ENCODE measurements around the gene ENPP6. TPM values are rescaled to one million over a fixed set of nuclear protein-coding genes. Genes with fewer than 3 reads are reported as not detected.

ENPP6 gene
- not detected for total RNA-seq
- long read RNA-seq: 0 reads

- no peak for ATAC-seq (ENCODE audit: poor library complexity)
- no peak for DNase-seq
- intact Hi-C loops (cut with DNase I): no loop called here
These were observed at the start of gene ENPP6 for GRCh38 chr4:184217634-184218033. Gene ENPP6 (minus strand): TSS chr4:184217873. CDS start chr4:184217819, 54 bp downstream.

DNA sequence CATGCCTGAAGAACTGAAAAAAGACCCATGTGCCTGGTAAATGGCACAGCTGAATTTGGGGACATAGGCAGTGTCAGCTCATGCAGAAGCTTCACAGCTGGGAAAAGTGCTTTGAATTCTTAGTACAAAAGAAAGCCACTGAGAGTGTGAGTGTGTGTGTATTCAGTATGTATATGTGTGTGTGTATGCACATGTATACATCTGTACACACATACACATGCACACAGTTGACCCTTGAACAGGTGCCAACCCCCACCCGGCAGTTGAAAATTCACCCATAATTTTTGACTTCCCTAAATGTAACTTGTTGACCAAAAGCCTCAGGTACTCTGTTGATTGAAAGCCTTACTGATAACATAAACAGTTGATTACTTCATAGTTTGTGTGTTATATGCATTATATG is 49.5 kb upstream of the ENPP6 start:
- no peak for ATAC-seq (ENCODE audit: poor library complexity)
- intact Hi-C loops (cut with DNase I): loop anchor here (10.0 kb wide), 1 partner anchor 378 kb away; the partner anchor contains the start of genes CASP3 and PRIMPOL
- DNase-seq: no peak

GRCh38 chr4:184265546-184266351 is 48.1 kb upstream of the ENPP6 start:
- intact Hi-C loops (cut with DNase I): loop anchor here (2.0 to 10.0 kb wide), 2 partner anchors 273 to 379 kb away; partner anchors contain the start of genes CASP3 and PRIMPOL
- no peak for DNase-seq
- no peak for ATAC-seq (ENCODE audit: poor library complexity)

- peak; percentile 90 for ATAC-seq (ENCODE audit: poor library complexity)
- DNase-seq: peak; percentile 95
- intact Hi-C loops (cut with DNase I): loop anchor here (2.0 to 10.0 kb wide), 2 partner anchors 275 to 381 kb away; partner anchors contain the start of genes CASP3 and PRIMPOL
These were observed 46.4 kb upstream of the ENPP6 start for GRCh38 chr4:184263910-184264732.

- ATAC-seq (ENCODE audit: poor library complexity) (no peak), DNase-seq (no peak)
- intact Hi-C loops (cut with DNase I): loop anchor here (10.0 kb wide), 1 partner anchor 381 kb away; the partner anchor contains the start of genes CASP3 and PRIMPOL
These were observed 45.8 kb upstream of the ENPP6 start for GRCh38 chr4:184263461-184263860.

GRCh38 chr4:184262901-184263300 is 45.2 kb upstream of the ENPP6 start:
- intact Hi-C loops (cut with DNase I): loop anchor here (10.0 kb wide), 1 partner anchor 382 kb away; the partner anchor contains the start of genes CASP3 and PRIMPOL
- ATAC-seq (ENCODE audit: poor library complexity) (no peak), DNase-seq (no peak)

DNA sequence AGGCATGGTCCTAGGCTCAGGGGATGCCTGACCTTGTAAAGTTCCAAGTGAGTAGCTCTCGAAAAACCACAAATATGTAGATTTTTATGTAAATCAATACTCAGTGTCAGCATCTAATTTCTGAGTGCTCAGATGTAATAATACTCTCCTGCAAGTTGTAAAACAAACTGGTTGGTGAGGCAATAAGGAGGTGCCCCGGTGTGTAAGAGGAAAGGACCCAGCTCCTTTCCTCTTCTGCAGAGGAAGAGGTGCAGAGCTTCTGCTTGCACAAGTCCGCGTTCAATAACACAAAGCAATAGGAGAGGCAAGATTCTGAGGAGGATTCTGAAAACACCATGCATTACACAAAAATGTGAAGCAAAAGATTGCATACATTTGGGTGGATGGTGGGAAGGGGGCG is 43.6 kb upstream of the ENPP6 start:
- ATAC-seq (ENCODE audit: poor library complexity) (no peak), DNase-seq (no peak)
- intact Hi-C loops (cut with DNase I): loop anchor here (10.0 kb wide), 1 partner anchor 384 kb away; the partner anchor contains the start of genes CASP3 and PRIMPOL

DNA sequence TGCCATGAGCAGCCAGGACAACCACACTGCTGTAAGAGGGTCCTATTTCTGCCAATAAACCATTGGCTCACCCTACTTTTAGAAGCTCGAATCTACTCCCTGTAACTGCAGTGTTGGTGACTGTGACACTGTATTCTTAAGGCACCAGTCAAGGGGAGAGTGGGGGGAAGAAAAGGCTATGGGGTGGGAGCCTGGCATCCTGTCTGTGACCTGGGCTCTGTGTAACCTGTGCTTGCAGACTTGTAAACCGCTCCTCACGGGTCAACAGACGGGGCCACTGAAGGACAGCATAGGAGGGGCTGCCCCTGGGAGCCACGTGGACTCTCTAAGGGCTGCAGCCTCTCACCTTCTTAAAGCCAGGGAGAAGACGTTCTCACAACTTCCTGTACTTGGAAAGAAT is 42.2 kb upstream of the ENPP6 start:
- no peak for DNase-seq
- intact Hi-C loops (cut with DNase I): loop anchor here (10.0 kb wide), 1 partner anchor 385 kb away; the partner anchor contains the start of genes CASP3 and PRIMPOL
- no peak for ATAC-seq (ENCODE audit: poor library complexity)

GRCh38 chr4:184259081-184259480 is 41.4 kb upstream of the ENPP6 start:
- intact Hi-C loops (cut with DNase I): no loop called here
- ATAC-seq (ENCODE audit: poor library complexity) (no peak), DNase-seq (no peak)

DNA sequence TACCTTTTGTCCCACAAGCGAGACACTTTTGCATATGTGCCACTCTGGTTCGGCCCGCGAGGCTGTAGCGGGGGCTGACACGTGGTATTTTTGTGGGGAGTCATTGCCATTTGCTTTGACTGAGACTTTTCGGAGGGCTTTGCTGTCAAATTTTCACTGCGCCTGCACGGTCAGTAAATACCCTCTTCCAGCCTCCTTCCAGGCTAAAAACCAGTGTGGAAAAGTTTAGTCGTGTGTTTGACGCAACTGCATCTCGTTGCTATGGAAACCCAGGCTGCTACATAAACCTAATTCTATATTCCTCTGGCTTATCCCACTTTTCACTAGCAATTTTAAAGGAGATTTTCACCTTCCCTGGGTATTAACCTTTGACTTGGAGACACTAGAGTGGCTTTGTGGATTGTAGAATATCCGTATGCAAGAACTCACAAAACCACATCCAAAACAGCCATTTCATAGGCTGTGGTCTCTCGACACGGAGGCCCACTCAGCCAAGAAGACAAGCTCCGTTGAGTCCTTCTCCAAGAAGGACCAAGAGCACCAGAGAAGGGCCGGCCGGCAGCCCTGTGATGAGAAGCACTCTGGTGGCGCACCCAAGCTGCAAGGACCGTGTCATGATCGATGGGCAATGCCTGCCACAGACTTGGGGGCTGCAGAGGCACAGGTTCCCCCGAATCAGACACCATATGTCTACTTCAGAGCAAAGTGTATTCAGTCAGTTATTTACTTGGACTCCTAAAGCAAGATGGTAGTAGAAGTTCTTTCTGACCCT is 38.4 kb upstream of the ENPP6 start:
- DNase-seq: no peak
- intact Hi-C loops (cut with DNase I): no loop called here
- no peak for ATAC-seq (ENCODE audit: poor library complexity)

DNA sequence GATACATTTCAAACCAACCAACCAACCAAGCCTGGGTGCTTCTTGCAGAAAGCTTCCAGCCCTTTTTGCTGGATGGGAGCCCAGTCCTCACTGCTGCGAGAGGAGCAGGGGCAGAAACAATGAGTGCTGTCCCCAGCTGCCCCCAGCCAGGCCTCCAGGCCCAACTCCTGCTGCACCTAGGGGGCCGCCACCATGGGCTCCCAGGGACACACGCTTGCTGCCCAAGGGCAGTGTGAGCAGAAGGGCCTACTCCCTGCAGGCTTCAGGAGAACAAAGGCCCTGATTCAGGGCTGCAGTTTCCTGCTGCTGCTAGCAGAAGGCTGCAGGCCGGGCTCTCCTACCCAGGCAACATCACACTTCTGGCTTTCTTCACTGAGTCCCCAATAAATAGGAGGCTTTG is 37.7 kb upstream of the ENPP6 start:
- ATAC-seq (ENCODE audit: poor library complexity) (peak; percentile 75), DNase-seq (no peak)
- intact Hi-C loops (cut with DNase I): no loop called here

- intact Hi-C loops (cut with DNase I): no loop called here
These were observed 35.4 kb upstream of the ENPP6 start for GRCh38 chr4:184253072-184253420.

GRCh38 chr4:184252136-184253071 is 34.7 kb upstream of the ENPP6 start:
- DNase-seq: no peak
- no peak for ATAC-seq (ENCODE audit: poor library complexity)
- intact Hi-C loops (cut with DNase I): no loop called here

More at GRCh38 chr4:184253072-184253420, 35.4 kb upstream of the ENPP6 start:
- DNase-seq (no peak), ATAC-seq (ENCODE audit: poor library complexity) (no peak)

DNA sequence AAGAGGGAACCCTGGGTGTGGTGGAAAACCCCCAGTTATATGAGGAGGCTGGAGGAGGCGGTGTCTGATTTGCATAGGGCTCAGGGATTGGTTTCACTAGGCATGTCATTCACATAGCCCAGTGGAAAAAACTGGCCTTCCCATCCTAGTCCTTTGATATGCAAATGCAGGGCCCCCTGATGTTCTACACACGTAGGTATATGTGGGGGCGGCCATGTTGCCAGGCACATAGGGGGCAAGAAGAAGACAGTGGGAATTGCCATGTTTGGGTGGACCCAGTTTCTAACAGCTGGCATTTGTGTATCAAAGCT is 34.0 kb upstream of the ENPP6 start:
- DNase-seq (no peak), ATAC-seq (ENCODE audit: poor library complexity) (no peak)
- intact Hi-C loops (cut with DNase I): no loop called here

DNA sequence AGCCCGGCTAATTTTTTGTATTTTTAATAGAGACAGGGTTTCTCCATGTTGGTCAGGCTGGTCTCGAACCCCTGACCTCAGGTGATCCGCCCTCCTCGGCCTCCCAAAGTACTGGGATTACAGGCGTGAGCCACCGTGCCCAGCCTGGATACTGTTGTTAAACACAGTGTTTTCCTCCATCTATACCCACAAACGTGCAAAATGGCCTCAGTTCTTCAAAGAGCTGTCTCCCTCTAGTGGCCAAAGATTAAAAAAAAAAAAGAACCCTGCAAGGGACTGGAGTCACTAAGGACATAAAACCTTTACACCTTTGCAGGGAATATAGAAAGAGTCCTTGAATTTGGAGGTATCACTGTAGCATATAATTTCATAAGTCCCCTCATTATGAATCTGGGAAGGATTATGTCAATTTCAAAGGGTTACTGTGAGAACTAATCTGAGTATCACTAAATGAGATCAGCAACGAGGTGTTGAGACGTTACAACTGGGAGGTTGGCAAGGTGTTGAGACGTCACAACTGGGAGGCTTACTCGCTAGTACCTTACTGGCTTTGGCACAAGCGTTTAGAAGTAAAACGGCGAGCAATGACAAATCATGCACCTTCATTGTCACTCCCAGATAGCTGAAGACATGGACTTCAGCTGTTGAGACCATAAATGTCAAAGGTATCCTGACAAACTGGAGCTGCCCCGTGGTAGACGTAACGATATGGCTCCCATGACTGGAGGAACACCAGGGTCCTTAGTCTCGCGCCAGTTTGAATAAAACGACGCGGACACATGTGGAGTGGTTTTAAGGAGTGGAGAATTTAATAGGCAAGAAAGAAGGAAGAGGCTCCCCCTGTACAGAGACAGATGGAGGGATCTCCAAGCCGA is 33.4 kb upstream of the ENPP6 start:
- peak; percentile 56 for ATAC-seq (ENCODE audit: poor library complexity)
- intact Hi-C loops (cut with DNase I): no loop called here
- no peak for DNase-seq

GRCh38 chr4:184248216-184248615 is 30.5 kb upstream of the ENPP6 start:
- intact Hi-C loops (cut with DNase I): no loop called here

GRCh38 chr4:184247421-184247820 is 29.7 kb upstream of the ENPP6 start:
- DNase-seq: no peak
- no peak for ATAC-seq (ENCODE audit: poor library complexity)
- intact Hi-C loops (cut with DNase I): no loop called here

More at GRCh38 chr4:184248216-184248615, 30.5 kb upstream of the ENPP6 start:
- DNase-seq: no peak
- no peak for ATAC-seq (ENCODE audit: poor library complexity)

Measured in Right ventricle myocardium superior (tissue), 1 donor.